AG09309 (cell line): ENCODE data around the gene CACNG7.
"Not testable (repeated sequence)": the region's sequence is repeated elsewhere in the genome, so short reads cannot be mapped to it uniquely, and the experiment has no call there.

ENCODE experiments used
- DNase-seq: peaks from one replicate; pipeline ENCODE4 v3.0.0-alpha.2; 2010; ENCODE audit warnings: low read depth
- H3K4me3 ChIP-seq: 2 replicates; pipeline ENCODE4 v1.5.1; 2011; ENCODE audit warnings: mild to moderate bottlenecking, low read depth, low read length, moderate library complexity; ENCODE audit not compliant: control insufficient read depth
- CTCF ChIP-seq: IDR thresholded peaks from 2 replicates; pipeline ENCODE4 v1.5.1; 2011; ENCODE audit warnings: mild to moderate bottlenecking, low read depth, low read length, inconsistent platforms; ENCODE audit not compliant: insufficient read depth, control insufficient read depth; ENCODE audit errors: missing control alignments

The CACNG7 gene

DNA sequence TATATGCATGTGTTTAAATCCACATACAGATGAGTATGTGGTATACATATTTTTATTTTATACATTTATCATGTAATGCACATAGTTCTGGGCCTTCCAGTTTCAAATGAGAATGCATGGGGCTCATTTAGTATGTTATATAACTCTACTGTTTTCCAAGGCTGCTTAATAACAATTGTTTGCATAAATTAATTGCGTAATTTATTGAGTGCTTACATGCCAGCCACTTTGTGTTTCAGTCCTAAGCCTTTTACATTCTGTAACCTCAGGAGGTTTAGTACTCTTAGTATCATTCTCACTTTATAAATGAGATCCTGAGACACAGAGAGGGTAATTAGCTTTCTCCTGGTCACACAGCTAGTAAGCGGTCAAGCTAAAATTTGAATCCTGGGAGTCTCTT lies 36.9 kb downstream of the CACNG7 start:
- DNase-seq, result no peak
- TF ChIP-seq CTCF, result no peak
- no peak overlapping the region for H3K4me3 ChIP-seq

GRCh38 chr19:53947624-53948023 lies 38.5 kb downstream of the CACNG7 start:
- TF ChIP-seq CTCF, result no peak
- H3K4me3 ChIP-seq, result no peak overlapping the region
- no peak for DNase-seq

- DNase-seq, H3K4me3 ChIP-seq: not testable (repeated sequence)
Observed at GRCh38 chr19:53948611-53949010, 39.5 kb downstream of the CACNG7 start.

DNA sequence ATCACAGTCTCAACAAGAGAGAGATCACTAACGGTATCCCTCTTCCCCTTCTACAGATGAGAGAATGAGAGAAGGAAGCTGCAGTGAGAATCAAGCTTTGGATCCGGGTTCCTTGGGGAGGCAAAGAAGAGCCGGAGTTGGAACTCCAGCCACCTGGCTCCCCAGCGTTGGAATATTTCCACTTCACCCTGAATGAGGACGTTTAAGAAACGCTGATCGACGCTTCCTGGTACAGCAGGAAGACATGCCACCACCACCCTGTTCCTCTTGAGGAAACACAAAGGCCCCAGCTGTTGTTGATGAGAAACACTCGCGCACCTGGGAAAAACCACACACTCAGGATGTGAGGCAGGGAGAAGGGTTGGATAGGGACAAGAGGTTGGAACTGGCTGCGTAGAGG lies 42.4 kb downstream of the CACNG7 start:
- no peak for TF ChIP-seq CTCF
- DNase-seq, result no peak

GRCh38 chr19:53951947-53952346 lies 42.9 kb downstream of the CACNG7 start:
- H3K4me3 ChIP-seq, result no peak overlapping the region
- no peak for TF ChIP-seq CTCF
- no peak for DNase-seq

More for the DNA sequence above, 42.4 kb downstream of the CACNG7 start:
- H3K4me3 ChIP-seq, result no peak overlapping the region

- DNase-seq, result no peak
- no peak for TF ChIP-seq CTCF
Observed at GRCh38 chr19:53953383-53953782, 44.3 kb downstream of the CACNG7 start.

DNA sequence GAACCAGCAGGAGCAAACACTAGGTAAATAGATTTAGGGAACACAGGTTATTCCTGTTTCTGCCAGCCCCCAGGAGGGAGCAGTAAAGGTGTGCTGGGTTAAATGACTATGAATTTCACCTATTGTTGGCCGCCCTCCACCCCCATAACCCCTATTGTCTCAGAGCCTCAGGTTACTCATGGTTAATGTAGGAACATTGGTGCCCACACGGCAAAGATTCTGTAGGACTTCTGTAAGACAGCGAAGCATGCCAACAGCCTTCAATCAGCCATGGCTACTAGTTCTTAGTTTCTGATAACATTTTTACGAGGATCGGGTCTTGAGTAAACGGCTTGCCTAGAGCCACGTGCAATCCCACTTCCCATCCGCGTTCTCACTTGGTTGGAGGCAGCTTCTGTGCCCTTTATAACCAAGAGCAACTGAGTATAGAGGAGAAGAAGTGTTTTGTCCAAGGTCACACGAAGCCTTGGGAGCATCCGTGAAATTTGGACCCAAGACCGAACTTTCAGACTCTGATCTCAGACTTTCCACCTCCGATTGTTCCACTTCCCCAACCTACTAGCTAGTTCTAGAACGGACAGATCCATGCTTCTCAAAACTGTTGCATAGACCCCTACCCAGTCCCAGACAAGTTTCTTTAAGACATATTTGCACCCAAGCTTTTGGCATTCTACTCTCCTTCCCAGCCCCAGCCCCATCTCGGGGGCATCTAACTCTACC lies 48.5 kb downstream of the CACNG7 start:
- TF ChIP-seq CTCF, result no peak
- H3K4me3 ChIP-seq, result no peak overlapping the region

More at GRCh38 chr19:53953383-53953782, 44.3 kb downstream of the CACNG7 start:
- no peak overlapping the region for H3K4me3 ChIP-seq

More for the DNA sequence above, 48.5 kb downstream of the CACNG7 start:
- DNase-seq, result no peak
